Uterus (tissue), 2 donors: ENCODE results near the gene C20orf141.

Experiments used
- CTCF ChIP-seq, 4 experiments: fragments of 200-600 bp in 2 of 4; fragments of 450-650 bp in 2 of 4; sonication (generic) in 2 of 4; IDR thresholded peaks; one replicate each; pipeline ENCODE4 v1.5.1; 2016 to 2019; ENCODE audit warnings: antibody characterized with exemption in 4 of 4, mild to moderate bottlenecking in 2 of 4, moderate library complexity in 1 of 4
- POLR2A ChIP-seq, 2 donors: fragments of 450-650 bp; IDR thresholded peaks; one replicate each; pipeline ENCODE4 v1.6.1; 2016; ENCODE audit warnings: antibody characterized with exemption in 2 of 2, mild to moderate bottlenecking in 1 of 2, moderate library complexity in 1 of 2

GRCh38 chr20:2806351-2806701 lies 8.5 kb upstream of the C20orf141 start:
- TF ChIP-seq CTCF (IDR thresholded peaks at IDR 0.05) (no peak), POLR2A (IDR thresholded peaks at IDR 0.05) (no peak)
